KMS-11 (cell line): ENCODE results near the gene AFF3.
"Not testable (repeated sequence)": the region's sequence is repeated elsewhere in the genome, so short reads cannot be mapped to it uniquely, and the experiment has no call there.

Source experiments
- H2AFZ ChIP-seq: fragments of 200-600 bp; sonication (generic); 2 replicates; pipeline ENCODE4 v1.6.1; 2016; ENCODE audit warnings: antibody characterized with exemption, mixed run types, low read depth
- H3K27ac ChIP-seq: fragments of 200-600 bp; sonication (generic); 2 replicates; pipeline ENCODE4 v1.6.1; 2016; ENCODE audit warnings: mild to moderate bottlenecking, mixed run types
- H3K27me3 ChIP-seq: fragments of 200-600 bp; sonication (generic); 2 replicates; pipeline ENCODE4 v1.6.1; 2017; ENCODE audit warnings: mild to moderate bottlenecking, low read depth, mixed run types, moderate library complexity; ENCODE audit not compliant: insufficient read depth
- H3K36me3 ChIP-seq: fragments of 200-600 bp; sonication (generic); 2 replicates; pipeline ENCODE4 v1.6.1; 2017; ENCODE audit warnings: mild to moderate bottlenecking, mixed run types; ENCODE audit not compliant: insufficient read depth
- H3K4me1 ChIP-seq: fragments of 200-600 bp; sonication (generic); 2 replicates; pipeline ENCODE4 v1.6.1; 2016; ENCODE audit warnings: mild to moderate bottlenecking, low read depth, mixed run types; ENCODE audit not compliant: poor library complexity, severe bottlenecking
- H3K4me2 ChIP-seq: fragments of 200-600 bp; sonication (generic); 2 replicates; pipeline ENCODE4 v1.7.0; 2016; ENCODE audit warnings: mild to moderate bottlenecking, mixed run types
- H3K4me3 ChIP-seq: fragments of 200-600 bp; sonication (generic); IDR thresholded peaks from 2 replicates; pipeline ENCODE4 v1.6.1; 2017; ENCODE audit warnings: low read depth, low read length, mixed read lengths; ENCODE audit not compliant: insufficient read depth
- H3K79me2 ChIP-seq: fragments of 200-600 bp; sonication (generic); 2 replicates; pipeline ENCODE4 v1.6.1; 2016; ENCODE audit warnings: low read depth, mixed run types; ENCODE audit not compliant: insufficient read depth
- H3K9ac ChIP-seq: fragments of 200-600 bp; sonication (generic); 2 replicates; pipeline ENCODE4 v1.6.1; 2016; ENCODE audit warnings: mild to moderate bottlenecking, mixed run types
- H4K20me1 ChIP-seq: fragments of 200-600 bp; sonication (generic); 2 replicates; pipeline ENCODE4 v1.6.1; 2016; ENCODE audit warnings: mild to moderate bottlenecking, mixed run types; ENCODE audit not compliant: insufficient read depth
- TF ChIP-seq, protein P1 (sequence below): fragments of 200-600 bp; sonication (generic); conservative IDR thresholded peaks from 2 replicates; pipeline ENCODE4 v1.6.1; 2017; ENCODE audit warnings: low read depth, mild to moderate bottlenecking, antibody characterized with exemption, low read length, moderate library complexity, mixed read lengths

The AFF3 gene

GRCh38 chr2:99743146-99743545 is 399.2 kb downstream of the AFF3 start:
- Histone ChIP-seq H3K4me2 (no peak overlapping the region), H4K20me1 (no peaks in the 10 kb centered on the region), H3K79me2 (no peaks in the 10 kb centered on the region), H3K4me3 (no peak overlapping the region), H3K27me3 (no peaks in the 10 kb centered on the region), H3K9ac (no peak overlapping the region), H3K27ac (no peak overlapping the region), H3K4me1 (no peaks in the 10 kb centered on the region), H3K36me3 (no peaks in the 10 kb centered on the region), H2AFZ (no peak overlapping the region)
- TF ChIP-seq, protein P1, sequence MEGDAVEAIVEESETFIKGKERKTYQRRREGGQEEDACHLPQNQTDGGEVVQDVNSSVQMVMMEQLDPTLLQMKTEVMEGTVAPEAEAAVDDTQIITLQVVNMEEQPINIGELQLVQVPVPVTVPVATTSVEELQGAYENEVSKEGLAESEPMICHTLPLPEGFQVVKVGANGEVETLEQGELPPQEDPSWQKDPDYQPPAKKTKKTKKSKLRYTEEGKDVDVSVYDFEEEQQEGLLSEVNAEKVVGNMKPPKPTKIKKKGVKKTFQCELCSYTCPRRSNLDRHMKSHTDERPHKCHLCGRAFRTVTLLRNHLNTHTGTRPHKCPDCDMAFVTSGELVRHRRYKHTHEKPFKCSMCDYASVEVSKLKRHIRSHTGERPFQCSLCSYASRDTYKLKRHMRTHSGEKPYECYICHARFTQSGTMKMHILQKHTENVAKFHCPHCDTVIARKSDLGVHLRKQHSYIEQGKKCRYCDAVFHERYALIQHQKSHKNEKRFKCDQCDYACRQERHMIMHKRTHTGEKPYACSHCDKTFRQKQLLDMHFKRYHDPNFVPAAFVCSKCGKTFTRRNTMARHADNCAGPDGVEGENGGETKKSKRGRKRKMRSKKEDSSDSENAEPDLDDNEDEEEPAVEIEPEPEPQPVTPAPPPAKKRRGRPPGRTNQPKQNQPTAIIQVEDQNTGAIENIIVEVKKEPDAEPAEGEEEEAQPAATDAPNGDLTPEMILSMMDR: no peak

GRCh38 chr2:99737537-99737936 is 404.9 kb downstream of the AFF3 start:
- TF ChIP-seq, protein P1: no peak
- Histone ChIP-seq H3K27ac (no peak overlapping the region), H2AFZ (no peak overlapping the region), H3K4me1 (no peaks in the 10 kb centered on the region), H3K79me2 (no peaks in the 10 kb centered on the region), H3K9ac (no peak overlapping the region), H3K4me2 (no peak overlapping the region), H4K20me1 (no peaks in the 10 kb centered on the region), H3K36me3 (no peaks in the 10 kb centered on the region), H3K27me3 (no peaks in the 10 kb centered on the region), H3K4me3 (no peak overlapping the region)

DNA sequence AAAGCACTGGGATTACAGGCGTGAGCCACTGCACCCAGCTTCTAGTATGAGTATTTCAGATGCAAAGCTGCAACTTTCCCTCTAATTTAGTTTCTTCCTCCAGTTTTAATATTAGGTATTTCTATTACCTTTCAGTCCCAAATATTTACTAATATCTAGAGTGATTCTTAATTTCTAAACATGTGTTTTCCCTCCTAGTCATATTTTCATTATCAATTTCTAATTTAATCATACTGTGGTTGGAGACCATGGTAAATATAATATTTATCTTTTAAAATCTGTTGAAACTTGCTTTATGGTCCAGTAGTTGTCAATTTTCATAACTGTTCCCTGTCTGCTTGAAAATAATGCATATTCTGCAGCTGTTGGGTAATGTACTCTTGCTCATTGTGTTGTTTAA is 406.6 kb downstream of the AFF3 start:
- Histone ChIP-seq H3K4me2 (no peak overlapping the region), H3K4me1 (no peaks in the 10 kb centered on the region), H3K27me3 (no peaks in the 10 kb centered on the region), H2AFZ (no peak overlapping the region), H3K9ac (no peak overlapping the region), H3K79me2 (no peaks in the 10 kb centered on the region), H3K4me3 (no peak overlapping the region), H3K27ac (no peak overlapping the region), H3K36me3 (no peaks in the 10 kb centered on the region), H4K20me1 (no peaks in the 10 kb centered on the region)
- TF ChIP-seq, protein P1: no peak

DNA sequence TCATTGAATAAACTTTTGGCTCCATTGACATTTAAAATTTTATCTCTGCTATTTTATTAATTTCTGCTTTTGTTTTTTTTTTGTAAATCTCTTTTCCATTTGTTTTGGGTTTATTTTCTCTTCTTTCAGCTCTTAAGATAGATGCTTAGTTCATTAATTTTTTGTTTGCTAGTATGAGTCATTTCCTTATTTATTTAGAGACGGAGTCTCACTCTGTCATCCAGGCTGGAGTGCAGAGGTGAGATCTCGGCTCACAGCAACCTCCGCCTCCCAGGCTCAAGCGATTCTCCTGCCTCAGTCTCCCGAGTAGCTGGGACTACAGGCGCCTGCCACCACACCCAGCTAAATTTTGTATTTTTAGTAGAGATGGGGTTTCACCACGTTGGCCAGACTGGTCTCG is 407.1 kb downstream of the AFF3 start:
- H3K27ac ChIP-seq, H3K9ac ChIP-seq, H3K36me3 ChIP-seq, H2AFZ ChIP-seq, H3K27me3 ChIP-seq, H3K4me2 ChIP-seq, H4K20me1 ChIP-seq, H3K4me1 ChIP-seq, H3K79me2 ChIP-seq, H3K4me3 ChIP-seq: not testable (repeated sequence)

DNA sequence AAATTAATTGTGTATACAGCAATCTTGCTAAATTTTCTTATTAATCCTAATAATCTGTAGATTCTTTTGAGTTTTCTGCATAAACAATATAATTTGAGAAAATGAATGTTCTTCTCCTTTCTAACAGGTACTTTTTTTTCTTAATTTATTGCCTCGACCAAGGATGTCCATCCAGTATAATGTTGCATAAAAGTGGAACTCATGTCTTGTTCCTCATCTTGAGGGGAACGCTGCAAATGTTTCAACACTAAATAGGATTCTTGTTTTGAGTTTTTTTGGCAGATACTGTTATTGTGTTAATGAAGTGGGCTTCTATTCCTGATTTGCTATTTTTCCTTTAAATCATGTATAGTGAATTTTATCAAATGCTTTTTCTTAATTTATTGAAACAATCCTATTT is 408.2 kb downstream of the AFF3 start:
- TF ChIP-seq, protein P1: no peak
- Histone ChIP-seq H3K4me3 (no peak overlapping the region), H3K27ac (no peak overlapping the region), H2AFZ (no peak overlapping the region), H3K79me2 (no peaks in the 10 kb centered on the region), H3K4me2 (no peak overlapping the region), H3K27me3 (no peaks in the 10 kb centered on the region), H3K9ac (no peak overlapping the region), H3K36me3 (no peaks in the 10 kb centered on the region), H3K4me1 (no peaks in the 10 kb centered on the region), H4K20me1 (no peaks in the 10 kb centered on the region)
